Suppressor macrophage treated with lipopolysaccharide for 1 hour (primary cell): ENCODE measurements around the gene WNT9A.

Source experiments
- DNase-seq, 3 donors: peaks; one replicate each; pipeline ENCODE4 v3.0.0-alpha.2; 2020 to 2022

Gene WNT9A

GRCh38 chr1:227924168-227924832 lies 23.4 kb downstream of the WNT9A start:
- no peak for DNase-seq

DNA sequence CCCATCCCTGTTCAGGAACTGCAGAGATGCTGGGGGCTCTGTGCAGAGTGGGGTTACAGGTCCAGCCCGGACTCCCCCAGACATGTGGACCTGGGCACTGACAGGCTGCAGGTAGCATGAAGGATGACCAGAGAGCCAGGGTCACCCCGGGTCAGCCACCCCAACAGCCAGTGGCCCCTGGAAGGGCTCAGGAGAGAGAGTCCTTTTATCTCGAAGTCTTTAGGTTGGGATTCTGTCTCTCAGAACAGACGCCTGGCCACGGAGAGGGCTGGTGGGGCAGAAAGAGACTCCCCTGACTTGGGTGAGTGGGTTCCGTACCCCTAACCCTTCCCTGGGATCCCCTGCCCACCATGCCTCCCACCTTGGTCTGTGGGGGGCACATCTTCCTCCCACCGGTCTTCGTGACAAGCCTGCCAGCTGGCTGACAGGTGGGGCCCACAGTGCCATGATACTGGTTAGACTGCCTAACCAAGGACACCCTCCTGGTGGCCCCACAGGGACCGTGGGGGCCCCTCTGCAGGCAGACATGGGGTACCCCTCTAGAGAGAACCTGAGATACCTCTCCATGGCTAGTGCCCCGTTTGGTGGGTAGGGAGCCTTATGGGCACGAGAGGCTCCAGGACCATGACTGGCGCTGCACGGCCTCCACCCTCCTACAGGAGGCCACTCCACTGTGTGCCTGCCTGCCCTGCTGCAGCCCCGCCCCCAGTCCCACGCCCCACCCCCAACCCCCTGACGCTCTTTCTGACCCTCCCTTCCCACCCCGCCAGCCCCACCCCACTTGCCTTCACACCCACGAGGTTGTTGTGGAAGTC lies 24.2 kb downstream of the WNT9A start:
- DNase-seq = no peak

GRCh38 chr1:227922501-227923352 lies 25.0 kb downstream of the WNT9A start:
- DNase-seq = no peak

GRCh38 chr1:227921461-227922185 lies 26.1 kb downstream of the WNT9A start:
- no peak for DNase-seq

- no peak for DNase-seq
These were observed 26.8 kb downstream of the WNT9A start for GRCh38 chr1:227920896-227921295.

- no peak for DNase-seq
These were observed 27.3 kb downstream of the WNT9A start for GRCh38 chr1:227920426-227920825.

DNA sequence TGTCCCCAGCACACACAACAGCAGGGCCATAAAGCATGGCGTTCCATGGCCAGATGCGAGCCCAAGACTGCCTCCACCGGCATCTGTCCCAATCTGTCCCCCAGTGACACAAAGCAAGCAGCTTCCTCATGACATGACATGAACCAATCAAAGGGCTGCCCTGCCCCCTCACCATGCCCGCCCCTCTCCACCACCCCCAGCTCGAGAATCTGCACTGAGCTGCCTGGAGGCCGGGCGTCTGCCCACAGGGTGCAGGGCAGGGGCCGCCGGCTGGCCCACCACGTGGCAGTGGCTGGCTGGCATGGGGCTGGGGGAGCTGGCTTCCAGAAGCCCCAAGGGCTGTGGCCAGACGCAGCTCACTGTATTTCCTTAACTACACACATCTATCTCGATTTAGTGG lies 27.8 kb downstream of the WNT9A start:
- DNase-seq = no peak

DNA sequence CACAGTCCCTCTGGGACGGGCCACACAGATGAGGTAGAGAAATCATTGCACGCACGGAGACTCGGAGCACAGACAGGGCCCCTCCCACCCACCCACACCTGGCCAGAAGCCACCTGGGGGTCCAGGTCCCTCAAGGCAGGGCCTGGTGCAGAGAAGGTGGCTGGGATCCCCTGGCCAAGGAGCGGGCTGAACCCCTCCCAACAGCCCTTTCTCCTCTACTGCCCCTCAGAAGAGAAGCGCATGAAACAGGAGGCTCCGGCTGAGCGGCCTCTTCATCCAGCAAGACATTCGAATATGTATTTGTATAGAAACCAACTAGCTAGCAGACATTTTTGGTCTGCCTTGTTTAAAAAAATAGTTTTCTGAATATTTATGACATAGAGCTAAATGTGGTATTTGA lies 29.0 kb downstream of the WNT9A start:
- no peak for DNase-seq

GRCh38 chr1:227918083-227918700 lies 29.5 kb downstream of the WNT9A start:
- DNase-seq = no peak

DNA sequence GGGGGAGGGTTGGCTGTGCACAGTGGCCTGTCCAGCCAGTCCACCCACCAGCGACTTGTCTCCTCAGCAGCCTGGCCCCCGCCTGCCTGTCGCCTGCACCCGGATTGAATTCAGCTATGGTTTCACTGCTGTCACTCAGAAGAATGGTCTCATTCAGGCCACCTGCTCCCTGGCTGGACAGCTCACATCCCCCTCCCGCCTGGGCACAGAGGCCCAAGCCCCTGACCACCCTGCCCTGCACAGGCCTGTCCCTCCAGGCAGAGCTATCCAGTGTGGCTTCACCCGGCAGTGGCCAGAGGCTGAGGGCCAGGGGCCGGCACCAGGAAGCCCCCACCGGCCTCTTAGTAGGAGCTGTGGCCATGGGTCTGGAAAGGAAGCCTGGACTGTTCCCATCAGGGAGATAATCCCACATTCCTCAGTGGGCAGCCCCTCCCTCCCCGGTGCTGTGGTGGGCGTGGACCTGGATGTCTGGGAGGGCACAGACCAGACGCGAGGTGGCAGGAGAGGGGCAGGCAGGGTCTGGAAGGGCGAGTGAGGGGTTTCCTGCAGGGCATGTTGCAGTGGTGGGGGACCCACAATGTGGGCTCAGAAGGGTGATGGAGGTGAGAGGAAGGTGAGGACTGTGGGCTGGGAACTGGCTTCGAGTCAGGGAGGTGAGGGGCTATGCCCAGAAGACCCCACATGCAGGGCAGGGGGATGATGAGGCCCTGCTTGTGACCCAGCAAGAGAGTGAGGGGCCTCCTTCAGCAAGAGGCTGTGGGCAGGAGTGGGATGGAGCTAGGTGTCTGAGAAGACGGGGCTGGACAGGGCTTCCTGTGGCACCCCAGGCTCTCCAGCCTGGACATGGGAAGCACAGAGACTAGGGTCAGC lies 30.4 kb downstream of the WNT9A start:
- DNase-seq = no peak

GRCh38 chr1:227916655-227917054 lies 31.1 kb downstream of the WNT9A start:
- no peak for DNase-seq

- DNase-seq = no peak
These were observed 31.9 kb downstream of the WNT9A start for GRCh38 chr1:227915564-227916553.

DNA sequence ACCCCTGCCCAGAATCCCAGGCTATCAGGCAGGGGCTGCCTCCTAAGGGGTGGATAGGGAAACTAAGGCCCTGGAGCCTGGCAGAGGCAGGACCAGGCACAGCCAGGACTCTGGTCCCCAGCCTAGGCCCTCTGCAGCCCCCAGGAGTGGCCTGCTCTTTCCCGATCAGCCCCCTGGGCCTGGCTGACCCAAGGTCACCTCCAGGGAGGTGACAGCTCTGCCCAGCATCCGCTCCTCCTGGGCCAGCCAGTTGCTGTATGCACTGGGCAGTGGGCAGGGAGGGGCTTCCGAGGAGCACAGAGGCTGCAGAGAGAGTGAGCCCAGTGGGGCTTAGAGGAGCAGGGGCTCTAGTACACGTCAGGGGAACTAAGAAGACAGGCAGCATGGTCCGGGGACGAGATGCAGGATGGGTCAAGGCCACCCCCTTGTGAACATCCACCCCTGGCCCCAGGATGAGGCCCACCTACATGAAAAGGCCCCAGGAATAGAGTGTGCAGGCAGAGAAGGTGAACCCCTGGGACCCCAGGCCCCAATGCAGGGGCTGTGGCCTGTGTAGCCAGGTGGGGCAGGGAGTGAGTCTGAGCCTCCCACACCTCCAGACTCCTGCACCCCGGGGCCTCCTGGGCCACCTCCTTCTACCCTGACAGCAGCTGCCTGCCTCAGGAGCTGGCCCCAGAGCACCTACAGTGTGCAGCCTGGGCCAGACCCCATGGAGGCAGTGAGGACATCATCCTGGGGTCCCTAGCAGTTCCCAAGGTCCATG lies 32.8 kb downstream of the WNT9A start:
- DNase-seq = no peak

- DNase-seq = no peak
These were observed 33.7 kb downstream of the WNT9A start for GRCh38 chr1:227913764-227914721.

DNA sequence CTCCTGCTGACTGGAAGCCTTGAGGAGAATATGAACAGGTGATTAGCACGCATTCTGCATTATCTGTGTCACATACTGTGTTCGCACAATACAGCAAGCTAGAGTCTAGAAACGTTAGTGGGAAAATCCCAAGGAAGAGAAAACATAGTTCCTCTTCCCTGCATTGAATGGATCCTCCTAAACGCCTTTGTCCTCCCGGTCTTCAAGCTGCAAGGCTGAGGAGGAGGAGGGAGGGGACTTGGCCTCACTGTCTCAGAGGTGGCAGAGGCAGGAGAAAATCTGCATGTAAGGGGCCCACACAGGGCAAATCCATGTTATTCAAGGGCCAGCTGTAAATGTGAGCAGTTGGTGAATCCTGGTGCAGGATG lies 34.4 kb downstream of the WNT9A start:
- DNase-seq = no peak

- no peak for DNase-seq
These were observed 34.9 kb downstream of the WNT9A start for GRCh38 chr1:227912866-227913265.

DNA sequence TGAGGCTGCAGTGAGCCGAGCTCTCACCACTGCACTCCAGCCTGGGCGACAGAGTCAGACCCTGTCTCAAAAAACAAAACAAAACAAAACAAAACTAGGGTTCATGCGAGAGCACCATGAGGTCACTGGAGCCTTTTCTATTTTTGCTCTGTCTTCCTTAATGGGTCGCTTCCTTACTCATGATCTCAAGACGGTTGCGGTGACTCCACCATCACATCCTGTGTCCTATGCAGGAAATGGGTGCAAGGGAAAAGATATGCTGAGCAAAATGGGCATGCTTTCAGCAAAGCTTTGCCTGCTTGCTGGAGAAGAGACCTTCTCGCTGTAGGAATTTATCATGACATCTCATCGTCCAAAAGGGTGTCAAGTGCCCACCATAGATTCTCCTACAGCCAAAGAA lies 36.4 kb downstream of the WNT9A start:
- DNase-seq = no peak

- no peak for DNase-seq
These were observed 37.1 kb downstream of the WNT9A start for GRCh38 chr1:227910511-227911153.
